B cell (primary cell): Measurements from ENCODE around the gene N4BP2L2.

Experiments used
- EZH2 ChIP-seq: IDR thresholded peaks from 2 replicates; pipeline ENCODE4 v1.6.1; 2012; ENCODE audit warnings: borderline replicate concordance, low read depth, mild to moderate bottlenecking, moderate library complexity, low read length; ENCODE audit not compliant: insufficient read depth, poor library complexity, severe bottlenecking
- TF ChIP-seq, protein P1 (sequence below): fragments of 200-600 bp; IDR thresholded peaks from one replicate; pipeline ENCODE4 v1.8.0; 2022; ENCODE audit warnings: antibody characterized with exemption, mild to moderate bottlenecking

DNA sequence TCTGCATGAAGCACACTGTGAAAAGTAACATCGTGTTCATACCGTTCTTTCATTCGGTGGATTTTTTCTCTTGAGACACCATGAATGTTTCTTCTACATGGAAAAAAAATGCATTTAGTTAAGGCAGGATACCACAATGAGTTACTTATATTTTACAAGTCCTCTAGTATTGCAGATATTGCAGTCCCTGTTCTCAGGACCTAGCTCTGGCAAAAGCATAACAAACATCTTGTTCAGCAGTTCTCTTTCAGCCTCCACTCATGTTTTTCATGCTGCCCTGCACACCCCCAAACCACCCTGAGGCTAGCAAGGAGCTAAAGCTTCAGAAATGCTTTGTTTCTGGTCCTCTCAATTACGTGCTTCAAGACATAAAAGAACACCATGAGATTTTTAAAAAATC, 135.5 kb downstream of the N4BP2L2 start:
- TF ChIP-seq, protein P1, sequence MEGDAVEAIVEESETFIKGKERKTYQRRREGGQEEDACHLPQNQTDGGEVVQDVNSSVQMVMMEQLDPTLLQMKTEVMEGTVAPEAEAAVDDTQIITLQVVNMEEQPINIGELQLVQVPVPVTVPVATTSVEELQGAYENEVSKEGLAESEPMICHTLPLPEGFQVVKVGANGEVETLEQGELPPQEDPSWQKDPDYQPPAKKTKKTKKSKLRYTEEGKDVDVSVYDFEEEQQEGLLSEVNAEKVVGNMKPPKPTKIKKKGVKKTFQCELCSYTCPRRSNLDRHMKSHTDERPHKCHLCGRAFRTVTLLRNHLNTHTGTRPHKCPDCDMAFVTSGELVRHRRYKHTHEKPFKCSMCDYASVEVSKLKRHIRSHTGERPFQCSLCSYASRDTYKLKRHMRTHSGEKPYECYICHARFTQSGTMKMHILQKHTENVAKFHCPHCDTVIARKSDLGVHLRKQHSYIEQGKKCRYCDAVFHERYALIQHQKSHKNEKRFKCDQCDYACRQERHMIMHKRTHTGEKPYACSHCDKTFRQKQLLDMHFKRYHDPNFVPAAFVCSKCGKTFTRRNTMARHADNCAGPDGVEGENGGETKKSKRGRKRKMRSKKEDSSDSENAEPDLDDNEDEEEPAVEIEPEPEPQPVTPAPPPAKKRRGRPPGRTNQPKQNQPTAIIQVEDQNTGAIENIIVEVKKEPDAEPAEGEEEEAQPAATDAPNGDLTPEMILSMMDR, result no peak
- TF ChIP-seq EZH2, result no peak
